ENCODE results near the gene CENPP.
A peak's percentile ranks its signal among the peaks of the same experiment; 100 is the strongest.

CENPP gene

DNA sequence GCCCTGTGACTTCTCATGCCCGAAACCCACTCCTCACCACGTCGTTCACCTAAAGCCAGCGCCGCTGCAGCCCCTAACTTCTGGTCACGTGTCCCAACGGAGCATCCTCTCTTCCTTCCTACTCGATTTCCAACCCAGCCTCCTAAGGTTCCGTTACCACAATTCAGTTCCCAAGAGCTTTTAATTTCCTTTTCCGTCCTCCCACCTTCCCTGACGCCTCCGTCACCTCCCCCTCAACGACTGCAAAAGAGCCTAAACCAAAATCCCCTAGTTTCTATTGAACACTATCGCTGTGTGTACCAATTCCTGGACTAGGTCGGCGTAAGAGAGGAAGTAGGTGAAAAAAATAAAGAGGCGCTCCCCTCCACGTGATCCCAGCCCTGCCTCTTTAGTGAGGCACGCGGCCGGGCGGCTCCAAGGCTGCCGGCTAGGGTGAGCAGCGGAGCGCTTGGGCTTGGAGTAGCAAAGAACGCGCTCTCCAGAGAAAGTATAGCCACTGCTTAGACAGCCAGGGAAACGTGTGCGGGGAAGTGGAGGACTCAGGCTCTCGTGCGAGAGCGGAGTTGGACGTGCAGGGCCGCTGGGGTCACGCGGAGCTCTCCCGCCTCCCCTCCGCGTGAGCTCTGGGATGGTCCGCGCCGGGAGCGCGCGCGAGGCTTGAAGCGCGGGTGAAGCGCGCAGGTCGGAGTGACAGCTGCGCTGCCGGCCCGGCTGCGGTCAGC lies at the start of gene CENPP, which contains the start of gene NOL8:
CENPP (plus strand) TSS at position 685 of the 722 bp plus-strand sequence.
NOL8 (minus strand) TSS at position 82 of the 722 bp plus-strand sequence. CDS start 1,189 bp downstream, outside the sequence.
- Histone ChIP-seq H3K4me3 (ENCODE audit: low read depth in 1 of 2, low read length in 2 of 2) (peak within 1 kb of the TSS; percentile 80 to 81), H3K27me3 (ENCODE audit: low read depth, low read length) (no peaks in the 10 kb centered on the region), H3K9me3 (ENCODE audit: control insufficient read depth in 1 of 2, low read length in 2 of 2) (no peaks in the 10 kb centered on the region), H3K36me3 (ENCODE audit: control insufficient read depth in 1 of 2, insufficient read depth in 2 of 2, low read length in 2 of 2) (peaks cover 6 to 15% of the 10 kb centered on the region in 2 donors), H3K27ac (ENCODE audit: low read length) (peak within 1 kb of the TSS; percentile 99), H3K4me1 (ENCODE audit: control insufficient read depth in 1 of 2, insufficient read depth in 2 of 2, low read length in 2 of 2) (peaks cover 9 to 22% of the 10 kb centered on the region in 2 donors)

- no peaks in the 10 kb centered on the region for H3K27me3 ChIP-seq (ENCODE audit: low read depth, low read length)
- H3K27ac ChIP-seq (ENCODE audit: low read length) = no peak overlapping the region
- no peak overlapping the region for H3K4me3 ChIP-seq (ENCODE audit: low read depth in 1 of 2, low read length in 2 of 2)
- H3K4me1 ChIP-seq (ENCODE audit: control insufficient read depth in 1 of 2, insufficient read depth in 2 of 2, low read length in 2 of 2) = no peaks in the 10 kb centered on the region
- no peaks in the 10 kb centered on the region for H3K9me3 ChIP-seq (ENCODE audit: control insufficient read depth in 1 of 2, low read length in 2 of 2)
- H3K36me3 ChIP-seq (ENCODE audit: control insufficient read depth in 1 of 2, insufficient read depth in 2 of 2, low read length in 2 of 2) = peaks cover 67 to 85% of the 10 kb centered on the region in 2 donors
Observed at GRCh38 chr9:92276331-92277032, 49.3 kb upstream of the CENPP start.

GRCh38 chr9:92278110-92278509 lies 47.6 kb upstream of the CENPP start:
- peaks cover 60 to 74% of the 10 kb centered on the region in 2 donors for H3K36me3 ChIP-seq (ENCODE audit: control insufficient read depth in 1 of 2, insufficient read depth in 2 of 2, low read length in 2 of 2)
- H3K27ac ChIP-seq (ENCODE audit: low read length) = no peak overlapping the region
- no peaks in the 10 kb centered on the region for H3K4me1 ChIP-seq (ENCODE audit: control insufficient read depth in 1 of 2, insufficient read depth in 2 of 2, low read length in 2 of 2)
- H3K27me3 ChIP-seq (ENCODE audit: low read depth, low read length) = no peaks in the 10 kb centered on the region
- no peaks in the 10 kb centered on the region for H3K9me3 ChIP-seq (ENCODE audit: control insufficient read depth in 1 of 2, low read length in 2 of 2)
- H3K4me3 ChIP-seq (ENCODE audit: low read depth in 1 of 2, low read length in 2 of 2) = no peak overlapping the region

- Histone ChIP-seq H3K9me3 (ENCODE audit: control insufficient read depth in 1 of 2, low read length in 2 of 2) (no peaks in the 10 kb centered on the region), H3K36me3 (ENCODE audit: control insufficient read depth in 1 of 2, insufficient read depth in 2 of 2, low read length in 2 of 2) (peaks cover 54 to 67% of the 10 kb centered on the region in 2 donors), H3K4me3 (ENCODE audit: low read depth in 1 of 2, low read length in 2 of 2) (no peak overlapping the region), H3K27ac (ENCODE audit: low read length) (no peak overlapping the region), H3K27me3 (ENCODE audit: low read depth, low read length) (no peaks in the 10 kb centered on the region), H3K4me1 (ENCODE audit: control insufficient read depth in 1 of 2, insufficient read depth in 2 of 2, low read length in 2 of 2) (no peaks in the 10 kb centered on the region)
Observed at GRCh38 chr9:92279302-92279701, 46.5 kb upstream of the CENPP start.

- Histone ChIP-seq H3K27ac (ENCODE audit: low read length) (no peak overlapping the region), H3K36me3 (ENCODE audit: control insufficient read depth in 1 of 2, insufficient read depth in 2 of 2, low read length in 2 of 2) (peaks cover 23 to 33% of the 10 kb centered on the region in 2 donors), H3K4me3 (ENCODE audit: low read depth in 1 of 2, low read length in 2 of 2) (no peak overlapping the region), H3K27me3 (ENCODE audit: low read depth, low read length) (no peaks in the 10 kb centered on the region), H3K9me3 (ENCODE audit: control insufficient read depth in 1 of 2, low read length in 2 of 2) (no peaks in the 10 kb centered on the region), H3K4me1 (ENCODE audit: control insufficient read depth in 1 of 2, insufficient read depth in 2 of 2, low read length in 2 of 2) (peaks cover 5 to 23% of the 10 kb centered on the region in 2 donors)
Observed at GRCh38 chr9:92289708-92290390, 35.9 kb upstream of the CENPP start.

DNA sequence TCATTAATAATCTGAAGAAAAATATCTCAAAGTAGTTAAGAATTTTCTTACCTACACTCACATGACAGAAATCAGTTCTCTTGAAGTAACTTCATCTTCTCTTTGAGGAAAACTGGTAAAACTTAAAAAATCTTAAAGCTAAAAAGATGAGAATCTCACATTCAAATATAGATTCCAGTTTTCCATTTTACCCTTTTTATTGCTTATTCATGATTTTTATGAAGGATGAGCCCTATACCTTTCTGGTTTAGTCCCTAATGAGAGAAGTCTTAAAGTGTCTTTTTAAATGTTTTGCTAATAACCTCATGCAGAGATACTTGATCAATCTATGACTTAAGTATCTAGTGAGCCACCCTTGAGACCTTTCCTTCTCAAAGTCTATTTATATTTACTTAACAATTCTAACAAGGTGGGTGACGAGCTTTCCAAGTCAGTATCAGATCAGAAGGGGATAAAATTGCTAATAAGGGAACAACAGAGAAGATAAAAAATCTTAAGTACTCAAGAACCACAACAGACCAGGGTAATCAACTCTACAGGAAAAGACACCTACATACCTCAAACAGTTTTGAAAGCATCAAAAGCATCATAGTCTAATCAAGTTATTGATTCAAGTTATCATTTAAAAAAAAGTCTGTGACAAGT lies 34.8 kb upstream of the CENPP start:
- Histone ChIP-seq H3K27ac (ENCODE audit: low read length) (no peak overlapping the region), H3K4me3 (ENCODE audit: low read depth in 1 of 2, low read length in 2 of 2) (no peak overlapping the region), H3K9me3 (ENCODE audit: control insufficient read depth in 1 of 2, low read length in 2 of 2) (no peaks in the 10 kb centered on the region), H3K27me3 (ENCODE audit: low read depth, low read length) (no peaks in the 10 kb centered on the region), H3K4me1 (ENCODE audit: control insufficient read depth in 1 of 2, insufficient read depth in 2 of 2, low read length in 2 of 2) (peaks cover 5 to 24% of the 10 kb centered on the region in 2 donors), H3K36me3 (ENCODE audit: control insufficient read depth in 1 of 2, insufficient read depth in 2 of 2, low read length in 2 of 2) (peaks cover 15 to 23% of the 10 kb centered on the region in 2 donors)

- H3K36me3 ChIP-seq (ENCODE audit: control insufficient read depth in 1 of 2, insufficient read depth in 2 of 2, low read length in 2 of 2) = peaks cover 14 to 17% of the 10 kb centered on the region in 2 donors
- no peaks in the 10 kb centered on the region for H3K27me3 ChIP-seq (ENCODE audit: low read depth, low read length)
- H3K4me3 ChIP-seq (ENCODE audit: low read depth in 1 of 2, low read length in 2 of 2) = no peak overlapping the region
- H3K27ac ChIP-seq (ENCODE audit: low read length) = no peak overlapping the region
- peaks cover 5 to 24% of the 10 kb centered on the region in 2 donors for H3K4me1 ChIP-seq (ENCODE audit: control insufficient read depth in 1 of 2, insufficient read depth in 2 of 2, low read length in 2 of 2)
- no peaks in the 10 kb centered on the region for H3K9me3 ChIP-seq (ENCODE audit: control insufficient read depth in 1 of 2, low read length in 2 of 2)
Observed at GRCh38 chr9:92291577-92291976, 34.2 kb upstream of the CENPP start.

DNA sequence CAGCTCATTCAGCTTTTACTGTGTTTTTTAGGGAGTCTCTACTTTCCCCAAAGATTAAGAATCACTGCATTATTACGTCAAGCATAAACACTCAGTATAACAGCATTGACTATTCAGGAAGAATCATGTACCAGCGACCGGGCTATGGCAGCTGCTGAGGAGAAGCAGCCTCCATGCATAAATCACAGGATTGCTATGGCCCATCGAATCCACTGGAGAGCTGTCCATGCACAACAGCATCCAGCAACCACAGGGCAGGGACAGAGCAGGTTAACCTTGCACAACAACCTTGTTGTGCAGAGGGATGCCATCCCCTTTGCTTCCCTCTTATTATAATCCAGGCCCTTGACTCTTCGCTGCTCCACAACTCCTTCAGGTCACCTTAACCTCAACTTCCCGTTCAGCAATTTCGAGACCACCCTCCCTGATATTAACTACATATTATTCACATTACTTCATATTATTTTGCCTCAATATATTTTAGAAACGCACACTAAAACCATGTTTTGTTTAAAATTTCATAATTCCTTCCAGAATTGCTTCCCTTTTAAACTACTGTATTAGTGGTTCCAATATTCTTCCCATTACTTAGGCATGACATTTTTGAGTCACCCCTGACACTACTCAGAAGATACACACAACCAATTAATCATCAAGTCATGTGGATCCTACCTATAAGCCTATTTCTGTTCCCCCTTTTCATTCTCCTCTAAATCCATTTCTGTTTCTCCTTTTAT lies 33.2 kb upstream of the CENPP start:
- Histone ChIP-seq H3K36me3 (ENCODE audit: control insufficient read depth in 1 of 2, insufficient read depth in 2 of 2, low read length in 2 of 2) (peaks cover 11 to 16% of the 10 kb centered on the region in 2 donors), H3K27ac (ENCODE audit: low read length) (peak overlapping the region; percentile 79), H3K27me3 (ENCODE audit: low read depth, low read length) (no peaks in the 10 kb centered on the region), H3K9me3 (ENCODE audit: control insufficient read depth in 1 of 2, low read length in 2 of 2) (no peaks in the 10 kb centered on the region), H3K4me3 (ENCODE audit: low read depth in 1 of 2, low read length in 2 of 2) (peak overlapping the region; percentile 83 to 94), H3K4me1 (ENCODE audit: control insufficient read depth in 1 of 2, insufficient read depth in 2 of 2, low read length in 2 of 2) (peaks cover 5 to 24% of the 10 kb centered on the region in 2 donors)

DNA sequence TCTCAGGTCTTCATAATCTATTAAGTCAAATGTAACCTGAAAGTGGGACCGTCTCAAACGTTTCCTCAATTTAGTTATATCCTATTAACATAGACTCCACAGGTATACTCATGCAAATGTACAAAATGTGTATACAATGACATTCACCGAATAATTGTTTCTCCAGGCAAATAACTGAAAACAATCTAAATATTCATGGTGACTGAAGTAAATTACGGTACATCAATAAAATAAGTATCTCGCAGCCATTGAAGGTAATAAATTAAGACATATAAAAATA lies 32.7 kb upstream of the CENPP start:
- Histone ChIP-seq H3K9me3 (ENCODE audit: control insufficient read depth in 1 of 2, low read length in 2 of 2) (no peaks in the 10 kb centered on the region), H3K27me3 (ENCODE audit: low read depth, low read length) (no peaks in the 10 kb centered on the region), H3K36me3 (ENCODE audit: control insufficient read depth in 1 of 2, insufficient read depth in 2 of 2, low read length in 2 of 2) (peaks cover 11 to 19% of the 10 kb centered on the region in 2 donors), H3K4me3 (ENCODE audit: low read depth in 1 of 2, low read length in 2 of 2) (peak overlapping the region; percentile 83 to 94), H3K27ac (ENCODE audit: low read length) (peak overlapping the region; percentile 79), H3K4me1 (ENCODE audit: control insufficient read depth in 1 of 2, insufficient read depth in 2 of 2, low read length in 2 of 2) (peaks cover 5 to 24% of the 10 kb centered on the region in 2 donors)

- Histone ChIP-seq H3K4me1 (ENCODE audit: control insufficient read depth in 1 of 2, insufficient read depth in 2 of 2, low read length in 2 of 2) (peaks cover 5 to 24% of the 10 kb centered on the region in 2 donors), H3K27me3 (ENCODE audit: low read depth, low read length) (no peaks in the 10 kb centered on the region), H3K27ac (ENCODE audit: low read length) (peak within 1 kb of the TSS; percentile 82), H3K4me3 (ENCODE audit: low read depth in 1 of 2, low read length in 2 of 2) (peak within 1 kb of the TSS; percentile 83 to 94), H3K9me3 (ENCODE audit: control insufficient read depth in 1 of 2, low read length in 2 of 2) (no peaks in the 10 kb centered on the region), H3K36me3 (ENCODE audit: control insufficient read depth in 1 of 2, insufficient read depth in 2 of 2, low read length in 2 of 2) (peaks cover 11 to 18% of the 10 kb centered on the region in 2 donors)
Observed at GRCh38 chr9:92293452-92294296, 32.1 kb upstream of the CENPP start, which contains the start of gene IARS1. Gene IARS1, minus strand, starts transcription at chr9:92293697. Its CDS starts 4,278 bp downstream, at chr9:92289419.
